GM21526 (cell line): ENCODE results near the gene AHNAK.
"Not testable (repeated sequence)": the region's sequence is repeated elsewhere in the genome, so short reads cannot be mapped to it uniquely, and the experiment has no call there.

Experiments
- ATAC-seq: cut with Tn5 transposase; IDR thresholded peaks from one replicate; pipeline ENCODE4 v1.9.1; 2021; ENCODE audit warnings: moderate library complexity; ENCODE audit not compliant: unreplicated experiment, low FRiP score

AHNAK gene

GRCh38 chr11:62573592-62574362, 27.2 kb upstream of the AHNAK start, which contains the start of gene EEF1G:
TSS of gene EEF1G (minus strand) at chr11:62573891. CDS start at chr11:62573842, 49 bp downstream.
- ATAC-seq = peak; percentile 77

DNA sequence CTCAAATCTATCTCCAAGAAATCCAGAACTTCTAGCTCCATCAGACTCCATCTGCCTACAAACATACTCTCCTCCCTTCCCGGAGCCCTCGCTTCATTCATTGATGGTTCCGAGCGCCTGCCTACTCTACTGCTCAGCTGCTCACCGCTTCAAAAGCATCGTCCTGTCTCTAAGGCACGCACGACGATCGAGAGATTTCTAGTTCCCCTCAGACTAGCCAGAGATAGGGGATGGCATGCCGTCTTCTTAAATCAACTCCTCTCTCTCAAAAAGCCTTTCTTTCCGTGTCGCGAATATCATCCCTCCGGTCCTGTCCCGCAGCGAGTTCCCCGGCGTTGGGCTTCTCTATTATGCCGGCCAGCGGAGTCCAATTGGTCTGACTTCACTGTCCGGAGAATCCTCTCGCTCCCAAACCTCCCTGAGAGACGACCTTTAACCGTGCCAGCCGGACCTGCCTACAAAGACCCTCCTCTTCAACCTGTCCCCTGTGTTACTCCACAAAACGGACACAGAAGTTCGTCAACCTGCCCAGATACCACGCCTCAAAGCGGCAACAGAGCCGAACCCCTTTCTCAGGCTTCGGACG, 26.5 kb upstream of the AHNAK start:
- no peak for ATAC-seq

DNA sequence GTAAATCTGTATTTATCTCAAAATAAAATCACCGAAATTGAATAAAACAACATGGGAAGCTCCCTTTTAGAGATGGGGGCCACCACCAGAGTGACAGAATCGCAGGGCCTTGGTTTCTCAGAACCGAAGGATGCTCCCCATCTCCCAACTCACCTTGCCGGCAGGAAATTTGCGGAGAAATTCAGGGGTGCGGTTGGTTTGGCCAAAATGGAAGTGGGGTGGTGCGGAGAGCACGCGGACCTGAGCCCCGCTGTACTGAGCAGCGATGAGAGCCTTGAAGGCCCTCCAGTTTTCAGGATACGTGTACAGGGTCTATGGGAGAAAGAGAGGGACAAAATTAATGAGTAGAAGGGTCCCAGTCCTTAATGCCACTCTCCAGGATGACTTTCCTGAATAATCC, 25.8 kb upstream of the AHNAK start:
- no peak for ATAC-seq

GRCh38 chr11:62571493-62571892, 24.9 kb upstream of the AHNAK start:
- not testable (repeated sequence) for ATAC-seq

DNA sequence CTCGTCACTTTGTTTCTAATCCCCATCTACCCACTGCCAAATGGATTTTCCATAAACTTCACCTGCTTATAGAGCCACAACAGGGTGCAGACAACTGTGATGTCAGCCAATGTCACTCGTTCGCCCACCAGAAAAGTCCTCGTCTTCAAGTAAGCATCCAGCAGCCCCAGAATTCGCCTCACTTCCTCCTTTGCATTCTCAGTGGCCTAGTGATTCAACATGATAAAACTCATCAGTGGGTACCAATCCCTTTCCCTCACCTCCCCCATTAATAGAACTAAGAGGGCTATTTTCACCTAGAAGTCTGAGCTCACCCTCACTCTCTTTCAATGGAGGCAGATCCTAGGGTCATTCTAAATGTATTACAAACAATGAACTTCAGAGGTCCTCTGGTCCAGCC, 24.3 kb upstream of the AHNAK start:
- ATAC-seq = not testable (repeated sequence)

DNA sequence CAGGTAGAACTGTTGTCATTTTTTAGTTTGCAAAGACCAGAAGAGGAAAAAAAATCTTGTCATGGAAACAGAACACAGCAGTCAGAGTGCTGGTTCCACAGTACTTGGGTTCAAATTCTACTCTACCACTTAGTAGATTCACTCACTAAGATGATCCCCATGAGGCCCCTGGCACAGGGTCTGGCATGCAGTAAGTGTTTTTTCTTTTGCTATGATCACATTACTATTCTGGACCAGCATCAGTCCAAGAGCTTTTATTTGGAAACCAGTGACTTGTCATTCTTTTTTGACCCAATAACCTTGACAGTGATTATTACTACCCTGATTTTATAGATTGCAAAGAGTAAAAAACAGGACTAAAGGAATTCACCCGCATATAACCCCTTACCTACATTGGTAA, 23.0 kb upstream of the AHNAK start:
- ATAC-seq = no peak

GRCh38 chr11:62567018-62567633, 20.5 kb upstream of the AHNAK start:
- no peak for ATAC-seq

GRCh38 chr11:62566247-62566646, 19.6 kb upstream of the AHNAK start:
- ATAC-seq = no peak

- no peak for ATAC-seq
These were observed 18.6 kb upstream of the AHNAK start for GRCh38 chr11:62565100-62565802.

GRCh38 chr11:62561677-62562230, 15.1 kb upstream of the AHNAK start:
- not testable (repeated sequence) for ATAC-seq

DNA sequence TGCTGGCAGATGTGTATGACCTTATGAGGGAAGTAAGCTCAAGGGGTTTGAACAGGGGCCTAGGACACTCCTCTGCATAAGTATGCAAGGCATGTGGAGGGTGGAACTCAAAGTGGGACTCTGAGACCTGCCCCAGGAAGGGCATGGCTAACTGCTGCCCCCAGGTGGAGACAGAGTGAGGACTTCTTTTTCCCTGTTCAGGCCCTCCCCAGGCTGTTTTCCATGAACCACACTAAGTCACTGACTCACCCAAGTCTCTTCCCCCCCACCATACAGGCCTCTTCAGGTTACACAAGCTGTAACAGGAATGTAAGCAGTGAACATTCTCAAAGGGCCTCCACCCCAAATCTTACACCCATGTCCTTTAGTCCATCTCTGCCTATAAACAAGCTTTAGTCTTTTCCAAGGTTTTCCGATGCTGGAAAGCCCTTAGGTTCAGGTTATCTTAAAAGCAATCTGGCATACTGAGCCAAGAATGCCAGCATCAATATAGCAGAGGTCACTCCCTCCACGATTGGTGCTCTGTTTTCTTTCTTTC, 14.0 kb upstream of the AHNAK start:
- no peak for ATAC-seq

DNA sequence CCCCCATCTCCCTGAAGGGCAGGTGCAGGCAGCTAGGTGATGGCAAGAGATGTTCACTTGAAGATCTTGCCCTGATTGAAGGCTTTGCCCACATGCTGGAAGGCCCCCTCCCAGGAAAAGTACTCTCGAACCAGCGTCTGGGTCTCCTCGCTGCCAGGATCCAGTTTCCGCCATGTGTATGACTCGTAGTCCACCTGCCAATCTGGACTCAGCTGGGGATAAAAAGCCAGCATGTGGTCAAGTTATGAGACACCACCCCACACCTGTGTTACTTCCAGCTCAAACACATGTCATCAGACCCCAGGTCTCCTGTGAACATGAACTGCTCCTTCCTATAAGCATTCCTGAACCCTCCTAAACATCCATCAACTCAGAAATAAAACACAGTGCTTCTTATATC, 13.0 kb upstream of the AHNAK start:
- ATAC-seq = not testable (repeated sequence)

DNA sequence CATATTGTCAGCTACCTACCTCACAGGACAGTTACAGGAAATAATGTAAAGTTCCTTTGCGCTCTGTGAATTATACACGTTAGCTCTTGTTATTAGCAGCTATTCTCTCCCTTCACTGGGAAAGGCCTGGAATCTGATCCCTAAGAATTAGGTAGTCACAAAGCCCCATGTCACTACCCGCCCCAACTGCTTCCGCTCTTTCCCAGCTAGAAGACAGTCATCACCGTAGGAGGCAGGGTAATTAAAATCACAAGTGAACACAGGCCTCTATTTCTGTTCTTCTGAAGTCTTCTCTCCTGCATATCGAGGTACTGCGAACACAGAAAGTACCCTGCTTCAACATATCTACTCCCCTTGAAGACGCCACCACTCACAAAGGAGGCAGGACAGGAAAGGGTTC, 12.6 kb upstream of the AHNAK start:
- ATAC-seq = no peak

- no peak for ATAC-seq
These were observed 12.1 kb upstream of the AHNAK start for GRCh38 chr11:62558669-62559068.

GRCh38 chr11:62556875-62557631, 10.4 kb upstream of the AHNAK start:
- no peak for ATAC-seq

DNA sequence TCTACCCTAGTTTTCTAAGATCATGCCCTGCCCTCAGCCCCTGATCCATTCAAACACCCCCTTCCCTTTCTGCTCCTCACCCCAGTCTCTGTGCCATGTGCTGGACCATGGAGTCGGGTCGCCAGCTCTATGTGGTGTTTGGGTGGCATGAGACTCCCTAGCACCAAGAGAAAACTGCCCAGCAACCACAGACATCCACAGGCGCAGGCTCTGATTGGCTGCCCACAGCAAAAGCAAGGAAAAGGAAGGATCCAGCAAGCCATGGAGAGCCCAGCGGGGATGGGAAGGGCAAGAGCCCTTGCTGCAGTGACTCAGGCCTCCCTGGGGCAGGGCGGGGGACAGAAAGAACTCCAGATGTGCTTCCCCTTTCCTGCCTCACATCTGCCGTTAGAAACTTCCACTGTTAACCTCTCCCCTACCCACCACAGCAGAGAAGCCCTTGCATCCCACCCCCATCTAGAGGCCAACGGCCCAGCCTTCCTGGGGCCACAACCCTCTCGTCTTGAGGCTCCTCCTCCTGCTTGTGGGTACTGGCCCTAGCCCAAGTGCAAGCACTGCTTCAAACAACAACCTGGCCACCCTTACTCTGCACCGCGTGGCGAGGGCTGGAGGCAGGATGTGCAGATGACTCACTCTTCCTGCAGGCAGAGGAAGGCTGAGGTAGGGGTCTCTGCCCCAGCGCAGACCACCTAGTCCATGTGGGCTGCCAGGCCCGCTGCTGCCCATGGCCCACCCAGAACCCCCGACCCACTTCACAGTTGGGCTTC, 9.7 kb upstream of the AHNAK start:
- no peak for ATAC-seq

GRCh38 chr11:62555464-62556107, 9.0 kb upstream of the AHNAK start:
- no peak for ATAC-seq

GRCh38 chr11:62554387-62555167, 8.0 kb upstream of the AHNAK start:
- no peak for ATAC-seq
